Stimulated activated CD4-positive, alpha-beta T cell treated with anti-CD3 and anti-CD28 coated beads, Interleukin-1b, Interleukin-23, amount 100 ng/mL, for 48 hours (primary cell): ENCODE measurements around the gene ABCA1.

Source experiments
- DNase-seq: peaks from one replicate; pipeline ENCODE4 v3.0.0-alpha.2; 2020

The ABCA1 gene

DNA sequence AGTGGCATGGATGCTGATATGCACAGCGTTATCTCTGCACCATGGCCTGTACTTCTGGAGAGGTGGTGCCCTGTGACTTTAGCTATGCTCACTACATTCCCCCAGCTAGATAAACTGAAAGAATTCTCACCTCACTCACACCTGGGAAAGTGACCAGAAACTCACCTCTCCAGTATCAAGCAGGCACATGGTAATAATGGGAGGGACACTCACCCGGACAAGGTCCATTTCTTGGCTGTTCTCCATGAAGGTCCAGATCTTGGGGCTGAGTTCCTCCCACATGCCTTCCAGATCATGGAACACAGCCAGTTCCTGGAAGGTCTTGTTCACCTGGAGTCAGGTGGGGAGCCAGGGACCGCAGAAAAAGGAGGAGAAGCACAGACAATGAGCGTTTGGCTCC, 91.2 kb downstream of the ABCA1 start:
- no peak for DNase-seq

DNA sequence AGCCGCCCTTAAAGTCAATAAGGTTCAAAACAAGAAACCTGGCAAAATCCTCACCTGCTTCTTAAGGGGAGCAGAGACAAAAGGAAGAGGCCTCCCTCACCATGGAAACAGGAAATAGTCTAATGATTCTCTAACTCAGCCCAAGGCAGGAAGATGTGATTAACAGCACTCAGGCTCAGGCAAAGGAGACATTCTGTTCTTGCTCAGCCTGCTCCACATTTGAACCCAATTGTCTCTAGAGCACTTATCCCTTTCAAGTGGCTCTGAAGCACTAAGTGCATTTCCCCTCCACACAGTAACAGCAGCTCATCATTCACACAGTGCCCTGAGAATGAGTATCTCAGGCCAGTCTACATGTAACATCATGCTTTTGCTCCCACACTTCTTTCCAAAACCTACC, 91.7 kb downstream of the ABCA1 start:
- DNase-seq: no peak

DNA sequence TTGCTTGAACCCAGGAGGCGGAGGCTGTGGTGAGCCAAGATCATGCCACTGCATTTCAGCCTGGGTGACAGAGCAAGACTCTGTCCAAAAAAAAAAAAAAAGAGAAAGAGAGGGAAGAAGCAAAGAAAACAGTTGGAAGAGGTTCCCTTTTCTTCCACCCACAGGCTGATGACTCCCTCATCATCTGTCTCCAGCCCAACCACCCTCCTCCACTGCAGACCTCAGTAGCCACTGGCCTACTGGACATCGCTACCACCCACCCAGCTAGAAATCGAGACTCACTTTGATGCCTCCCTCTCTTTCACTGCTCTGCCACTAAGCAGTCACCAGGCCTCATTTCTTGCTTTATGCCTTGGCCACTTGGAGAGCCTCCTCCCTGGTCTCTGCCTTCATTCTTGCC, 92.8 kb downstream of the ABCA1 start:
- no peak for DNase-seq

DNA sequence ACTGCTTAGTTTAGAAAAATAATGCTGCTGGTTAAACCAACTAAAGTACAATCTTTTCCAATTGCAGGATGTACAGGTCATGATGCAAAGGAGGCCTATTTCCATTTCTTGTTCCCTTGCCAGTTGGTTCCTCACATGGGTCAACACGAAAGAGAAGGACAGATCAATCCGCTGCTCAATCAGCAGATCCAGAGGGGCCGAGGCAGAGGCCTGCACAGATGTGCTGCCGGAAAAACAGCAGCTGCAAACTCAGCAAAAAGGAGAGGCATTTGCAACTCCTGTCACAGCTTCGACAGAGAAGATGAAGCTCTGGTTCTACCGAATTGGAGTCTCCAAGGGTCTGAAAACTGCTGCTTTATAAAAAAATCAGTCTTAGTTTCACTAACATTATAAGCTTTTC, 94.3 kb downstream of the ABCA1 start:
- no peak for DNase-seq

DNA sequence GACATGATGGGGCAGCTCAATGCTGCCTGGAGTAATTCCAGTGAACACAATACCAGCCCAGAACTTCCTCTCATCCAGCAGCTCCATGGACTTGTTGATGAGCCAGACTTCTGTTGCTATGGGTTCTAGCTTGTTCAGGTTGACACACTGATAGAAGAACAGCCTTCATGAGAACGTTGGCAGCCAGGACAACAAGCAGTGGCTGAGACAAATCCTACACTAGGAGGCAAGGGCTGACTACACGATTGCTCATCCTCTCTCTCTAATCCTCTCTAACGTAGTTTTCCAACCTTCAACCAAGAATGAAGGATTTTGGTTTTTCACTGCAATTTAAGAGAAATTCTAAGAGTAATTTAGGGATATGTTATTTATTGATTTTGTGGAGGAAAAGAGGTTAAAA, 96.3 kb downstream of the ABCA1 start:
- no peak for DNase-seq

DNA sequence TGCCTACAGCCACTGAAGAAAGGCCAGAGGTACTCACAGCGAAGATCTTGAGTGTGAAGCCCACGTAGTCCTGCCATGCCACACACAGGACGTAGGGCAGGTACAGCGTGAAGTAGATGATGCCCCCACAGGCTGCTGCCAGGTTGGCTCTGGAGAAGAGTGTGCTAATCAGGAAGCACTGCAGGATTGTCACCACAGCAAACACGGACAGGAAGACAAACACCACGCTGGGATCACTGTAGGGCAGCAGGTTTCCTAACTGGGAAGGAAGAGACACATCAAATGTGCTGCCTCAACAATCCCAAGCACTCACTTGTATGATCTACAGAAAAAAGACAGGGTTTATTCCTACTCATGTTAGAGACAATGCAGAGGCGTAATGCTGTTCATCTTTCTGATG, 101.0 kb downstream of the ABCA1 start:
- DNase-seq: no peak

DNA sequence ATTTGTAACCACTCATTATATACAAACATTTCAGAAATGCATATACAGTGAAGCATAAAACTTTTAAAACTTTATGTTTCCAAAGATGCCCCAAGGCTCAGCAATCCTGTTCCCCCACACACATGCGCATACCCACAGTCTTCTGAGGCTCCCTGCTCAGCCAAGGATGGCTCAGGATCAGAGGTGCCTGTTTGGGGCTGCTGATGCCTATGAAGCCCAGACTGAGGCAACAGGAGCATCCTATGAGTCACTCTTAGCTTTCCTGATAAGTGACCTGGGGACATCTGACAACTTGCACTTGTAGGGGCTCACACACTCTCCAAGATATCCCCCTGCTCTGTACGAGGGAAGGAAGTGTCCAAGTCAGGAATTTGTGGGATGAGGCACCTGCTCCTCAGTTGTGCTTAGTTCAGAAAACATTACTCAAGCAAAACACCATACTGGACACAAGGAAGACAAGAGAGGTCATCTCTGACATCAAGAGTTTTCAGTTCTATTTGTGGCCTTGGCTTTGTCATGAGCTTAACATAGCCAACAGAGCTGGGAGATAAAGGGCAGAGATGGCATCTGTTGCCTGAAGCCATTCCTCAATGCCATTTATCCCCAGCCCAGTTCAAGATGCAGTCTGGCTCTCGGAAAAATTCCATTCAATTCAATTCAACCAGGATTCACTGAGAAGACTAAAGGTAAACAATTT, 101.7 kb downstream of the ABCA1 start:
- DNase-seq: no peak

DNA sequence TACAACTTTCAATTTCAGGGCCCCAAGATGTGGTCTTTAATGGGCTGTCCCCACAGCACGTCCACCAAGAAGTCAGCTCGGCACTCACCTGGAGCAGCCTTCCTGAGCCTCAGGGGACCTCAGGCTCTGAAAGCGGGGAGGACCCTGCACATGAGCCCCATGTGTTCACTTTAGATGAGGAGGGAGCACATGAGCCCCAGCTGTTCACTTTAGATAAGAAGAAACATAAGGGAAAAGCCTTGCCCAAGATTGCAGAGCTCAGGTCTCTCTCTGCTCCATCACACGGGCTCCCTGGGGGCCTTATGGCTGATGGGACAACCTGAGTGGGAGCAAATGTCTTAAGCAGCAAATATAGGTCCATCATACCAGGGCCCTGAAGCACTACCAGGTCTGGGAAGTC, 107.6 kb downstream of the ABCA1 start:
- DNase-seq: no peak

DNA sequence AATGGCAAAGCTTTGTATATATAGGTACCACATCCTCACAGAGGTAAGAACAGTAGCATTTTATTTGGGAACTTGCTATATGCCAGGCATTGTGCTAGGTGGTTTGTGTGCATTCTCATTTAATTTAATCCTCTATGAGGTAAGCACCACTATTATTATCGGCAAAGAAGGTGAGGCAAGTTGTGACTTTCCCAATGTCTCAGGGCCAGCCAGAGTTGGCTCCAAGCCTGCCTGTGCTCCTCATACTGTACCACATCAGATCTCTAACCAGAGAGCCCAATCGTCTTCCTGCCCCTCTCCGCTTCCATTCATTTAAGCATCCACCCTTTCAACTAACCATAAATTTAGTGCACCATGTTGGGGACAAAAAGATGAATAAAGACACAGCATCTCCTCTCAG, 108.9 kb downstream of the ABCA1 start:
- DNase-seq: no peak

DNA sequence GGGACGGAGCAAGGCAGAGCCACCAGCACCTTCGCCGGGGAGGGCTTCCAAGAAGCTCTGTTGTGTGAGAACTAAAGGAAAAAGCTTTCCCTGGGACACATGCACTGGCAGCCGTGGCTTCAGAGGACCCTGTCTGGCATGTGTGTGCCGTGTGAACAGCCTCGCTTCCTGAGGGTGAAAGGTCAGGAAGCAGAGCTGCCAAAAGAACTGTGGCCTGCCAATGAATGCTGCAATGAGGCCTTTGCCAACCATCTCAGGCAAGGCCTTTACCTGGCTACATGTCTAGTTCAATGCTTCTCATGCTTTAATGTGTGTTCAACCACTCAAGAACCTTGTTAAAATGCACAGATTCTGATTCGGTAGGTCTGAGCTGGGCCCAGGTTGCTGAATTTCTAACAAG, 110.5 kb downstream of the ABCA1 start:
- no peak for DNase-seq

DNA sequence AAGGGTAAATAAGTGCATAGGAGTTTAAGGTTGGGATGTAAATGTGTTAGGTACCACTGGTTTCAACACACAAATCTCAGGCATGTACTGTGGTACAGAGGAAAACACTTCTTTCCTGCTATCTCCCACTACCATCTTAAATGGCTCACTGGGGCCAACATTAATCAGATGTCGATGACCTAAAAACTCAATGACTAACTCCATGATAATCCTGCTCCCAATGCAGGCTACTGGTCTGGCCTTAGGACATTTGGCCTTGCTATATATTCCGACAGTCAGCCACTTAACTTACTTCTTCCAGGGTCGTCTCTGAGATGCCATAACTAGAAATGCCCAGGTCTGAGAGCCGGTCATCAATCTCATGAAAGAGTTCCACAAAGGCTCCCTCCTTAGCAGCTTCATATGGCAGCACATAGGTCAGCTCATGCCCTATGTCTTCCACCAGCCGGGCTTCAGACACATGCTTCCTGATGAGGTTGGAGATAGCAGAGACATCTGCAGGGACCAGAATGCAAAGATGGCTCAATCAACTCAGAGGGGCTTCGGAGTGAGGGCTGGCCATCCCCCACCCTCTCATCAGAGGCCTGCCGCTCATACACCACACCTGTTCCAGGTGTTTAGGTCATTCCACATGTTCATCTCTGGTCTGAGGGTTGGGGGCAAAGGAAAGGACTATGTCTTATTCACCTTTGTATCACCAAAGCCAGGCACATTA, 111.9 kb downstream of the ABCA1 start:
- DNase-seq: no peak

DNA sequence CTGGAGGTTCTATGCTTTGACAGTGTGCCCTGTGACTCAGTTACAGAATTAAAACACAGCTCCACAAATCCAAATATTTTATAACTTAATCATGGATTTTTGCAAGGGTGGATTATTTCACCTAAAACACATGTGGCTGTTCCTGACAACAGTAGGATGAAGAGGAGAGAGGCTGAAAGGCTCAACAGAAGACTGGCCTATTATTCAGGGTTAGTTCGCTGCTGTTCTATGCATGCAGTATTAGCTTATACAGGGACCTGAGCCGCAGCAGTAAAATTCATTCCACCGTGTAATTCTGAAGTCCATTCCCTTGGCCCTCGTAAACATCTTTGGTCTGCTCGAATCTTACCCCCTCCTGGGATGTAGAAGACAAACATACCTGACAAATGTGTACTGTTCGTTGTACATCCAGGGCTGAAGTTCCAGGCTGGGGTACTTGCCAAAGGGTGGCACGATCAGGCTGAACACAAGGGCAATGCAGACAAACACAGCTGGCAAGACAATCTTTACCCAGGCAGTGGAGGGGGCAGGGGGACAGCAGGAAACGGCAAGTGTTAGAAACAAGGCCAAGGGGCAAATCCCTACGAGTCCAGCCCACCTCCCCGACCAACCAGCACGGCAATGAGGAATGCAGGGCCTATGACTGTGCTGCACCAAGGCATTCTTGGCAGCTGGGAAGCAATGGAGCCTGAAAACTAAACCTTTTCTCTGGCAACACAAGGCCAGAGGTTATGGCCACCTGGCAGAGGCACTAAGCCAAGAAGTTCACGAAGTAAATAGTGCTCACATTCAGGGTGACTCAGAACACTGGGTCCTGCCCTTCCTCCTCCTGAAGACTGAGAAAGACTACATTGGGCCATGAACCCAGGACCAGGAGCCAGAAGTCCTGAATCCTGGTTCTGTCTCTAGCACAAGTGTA, 117.3 kb downstream of the ABCA1 start:
- no peak for DNase-seq

DNA sequence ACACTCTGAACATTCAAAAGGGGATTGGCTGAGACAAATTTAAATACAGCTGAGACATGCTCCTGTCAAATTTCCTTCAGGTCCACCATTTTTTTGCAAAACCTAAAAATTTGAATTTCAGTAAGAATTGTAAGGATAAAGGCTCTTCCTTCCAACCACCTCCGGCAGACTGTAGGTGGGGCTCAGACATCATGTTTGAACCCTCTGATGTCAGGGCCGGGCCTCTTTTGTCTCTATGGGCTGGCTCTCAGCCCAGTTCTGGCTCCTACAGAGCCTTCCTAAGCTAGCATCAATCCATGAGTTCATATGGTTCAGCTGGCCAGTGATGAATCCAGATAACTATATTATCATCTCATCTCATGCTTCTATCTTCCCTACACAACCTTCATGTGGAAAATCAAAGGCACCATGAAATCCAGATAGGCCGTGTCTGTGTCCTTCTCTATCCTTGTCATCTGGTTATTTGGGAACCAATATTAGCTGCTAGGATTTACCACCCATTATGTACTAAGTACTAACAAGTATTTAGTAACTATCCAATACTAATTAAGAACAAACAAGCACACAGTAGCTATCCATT, 119.8 kb downstream of the ABCA1 start:
- DNase-seq: no peak

DNA sequence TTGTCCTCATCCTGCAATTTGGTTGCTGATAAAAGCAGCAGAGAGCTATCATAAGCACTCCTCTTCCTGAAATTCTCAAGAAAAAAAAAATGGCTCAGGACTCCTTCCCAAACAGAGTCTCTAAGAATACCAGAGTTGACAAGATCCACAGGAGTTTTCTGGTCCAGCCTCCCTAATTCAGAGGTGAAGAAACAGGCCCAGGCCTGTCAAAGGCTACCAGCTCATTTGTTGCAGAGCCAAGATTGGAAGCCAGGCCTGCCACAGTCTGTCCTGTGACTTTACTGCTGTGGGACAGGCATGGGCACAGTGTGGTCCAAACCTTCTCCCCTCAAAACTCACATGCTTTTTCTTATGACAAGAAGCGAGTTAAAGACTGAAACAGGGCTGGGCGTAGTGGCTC, 122.5 kb downstream of the ABCA1 start:
- no peak for DNase-seq

DNA sequence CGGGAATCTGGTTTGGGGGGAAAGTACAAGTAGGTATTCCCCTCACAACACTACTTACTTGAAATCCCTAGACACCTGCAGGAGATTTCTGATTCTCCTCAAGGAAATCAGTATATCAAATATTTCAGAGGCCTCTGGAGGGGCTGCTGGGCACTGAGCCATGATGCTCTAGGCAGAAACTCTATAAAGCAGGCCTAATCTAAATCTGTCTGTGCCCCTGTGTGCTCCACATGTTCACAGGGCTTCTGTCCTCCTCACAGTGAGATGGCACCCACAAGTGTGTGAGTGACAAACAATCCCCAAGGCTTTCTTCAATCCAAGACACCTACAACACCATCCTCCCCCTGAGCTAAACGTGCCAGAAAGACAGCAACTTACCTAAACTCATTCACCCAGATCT, 125.0 kb downstream of the ABCA1 start:
- DNase-seq: no peak

DNA sequence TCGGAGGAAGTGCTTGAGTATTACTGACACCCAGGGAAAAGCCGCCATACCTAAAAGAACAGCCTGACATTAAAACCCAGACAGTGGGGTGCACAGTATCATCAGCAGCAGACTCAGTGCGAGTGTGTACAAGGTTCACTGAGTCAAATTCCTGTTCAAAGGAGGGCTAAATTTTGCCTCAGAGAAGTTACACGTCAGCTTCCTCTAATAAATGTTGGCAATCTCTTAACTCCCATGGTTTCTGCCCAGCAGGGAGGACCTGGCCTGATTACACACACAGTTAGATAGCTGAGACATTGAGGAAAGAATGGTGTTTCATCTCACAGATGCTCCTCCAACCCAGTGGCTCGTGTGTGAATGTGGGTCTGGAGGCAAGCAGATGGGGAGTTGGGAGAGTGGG, 125.8 kb downstream of the ABCA1 start:
- no peak for DNase-seq

DNA sequence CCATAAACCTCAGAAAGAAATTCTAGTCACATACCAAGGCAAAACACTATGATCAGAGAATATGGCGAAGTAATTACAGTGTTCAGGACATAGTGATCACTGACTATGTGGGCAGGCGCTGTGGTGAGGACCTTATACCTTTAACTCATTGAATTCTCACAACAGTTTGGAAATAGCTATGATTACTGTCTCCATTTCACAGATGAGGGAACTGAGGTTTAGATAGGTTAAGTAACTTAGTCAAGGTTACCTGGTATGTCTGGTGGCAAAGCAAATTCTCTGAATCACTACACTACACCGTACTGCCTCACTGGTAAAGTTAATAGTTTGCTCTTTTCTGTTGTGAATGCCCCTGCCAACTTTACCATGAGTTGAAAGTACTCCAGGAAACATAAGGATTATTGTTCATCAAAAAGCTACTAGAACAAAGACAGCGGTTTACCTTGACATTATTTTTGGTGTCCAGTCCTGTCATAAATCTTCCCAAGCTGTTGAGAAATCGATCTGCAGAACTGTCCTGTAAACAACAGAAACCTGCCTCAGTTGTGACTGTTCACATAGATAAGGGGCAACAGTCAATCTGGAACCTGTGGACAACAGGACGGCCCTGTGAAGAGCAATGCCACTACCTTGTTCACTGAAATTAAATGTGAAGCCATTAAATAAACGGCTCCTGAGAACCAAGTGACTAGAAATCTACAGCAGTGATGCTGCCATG, 127.7 kb downstream of the ABCA1 start:
- DNase-seq: no peak

DNA sequence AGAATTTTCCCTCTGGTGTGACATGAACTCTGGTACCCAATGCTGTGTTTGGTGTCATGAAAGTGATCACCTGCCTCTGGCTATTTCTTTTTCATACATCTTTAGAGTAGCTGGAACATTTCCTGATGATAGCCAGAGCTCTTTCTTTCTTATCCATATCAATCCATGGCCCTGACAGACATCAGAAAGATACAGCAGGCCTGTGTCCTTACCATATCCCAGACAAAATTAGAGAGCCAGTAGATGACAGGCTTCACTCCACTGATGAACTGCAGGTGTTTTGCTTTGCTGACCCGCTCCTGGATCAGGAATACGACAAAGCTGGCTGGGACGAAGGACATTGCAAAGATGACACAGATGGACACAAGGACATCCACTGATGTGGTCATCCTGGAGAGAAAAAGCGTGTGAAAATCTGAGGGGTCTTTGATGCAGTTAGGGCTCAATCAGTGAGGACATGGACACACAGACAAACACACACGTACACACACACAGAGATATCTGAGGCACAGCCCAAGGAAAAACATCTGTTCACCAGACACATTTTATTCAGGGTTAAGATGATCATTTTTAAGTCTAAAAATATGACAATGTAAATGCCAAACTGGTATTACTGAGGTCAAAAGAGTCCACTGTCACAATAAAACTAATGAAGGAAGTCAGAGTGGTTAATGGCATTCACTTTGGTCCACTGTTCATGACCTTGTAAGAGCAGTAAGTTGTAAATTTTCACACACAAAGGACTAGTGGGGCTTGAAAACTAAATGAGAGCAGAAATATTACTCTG, 129.6 kb downstream of the ABCA1 start:
- DNase-seq: no peak

DNA sequence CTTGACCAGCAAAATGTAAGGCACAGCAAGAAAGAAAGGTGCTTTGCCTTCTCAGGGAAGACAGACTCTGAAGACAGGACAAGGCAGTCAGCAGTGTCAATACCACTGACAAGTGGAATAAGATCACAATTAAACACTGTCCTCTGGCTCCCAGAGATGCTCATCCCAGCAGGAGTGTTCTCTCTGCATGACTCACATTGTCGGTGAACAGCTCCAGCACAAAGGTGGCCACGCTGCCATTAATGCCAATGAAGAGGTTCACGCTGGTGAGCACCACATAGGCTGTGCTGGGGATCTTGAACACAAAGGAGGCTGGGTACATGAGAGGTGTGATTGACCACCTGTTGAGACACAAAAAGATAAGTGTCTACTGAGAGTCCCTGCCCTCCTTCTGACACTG, 132.1 kb downstream of the ABCA1 start:
- no peak for DNase-seq

DNA sequence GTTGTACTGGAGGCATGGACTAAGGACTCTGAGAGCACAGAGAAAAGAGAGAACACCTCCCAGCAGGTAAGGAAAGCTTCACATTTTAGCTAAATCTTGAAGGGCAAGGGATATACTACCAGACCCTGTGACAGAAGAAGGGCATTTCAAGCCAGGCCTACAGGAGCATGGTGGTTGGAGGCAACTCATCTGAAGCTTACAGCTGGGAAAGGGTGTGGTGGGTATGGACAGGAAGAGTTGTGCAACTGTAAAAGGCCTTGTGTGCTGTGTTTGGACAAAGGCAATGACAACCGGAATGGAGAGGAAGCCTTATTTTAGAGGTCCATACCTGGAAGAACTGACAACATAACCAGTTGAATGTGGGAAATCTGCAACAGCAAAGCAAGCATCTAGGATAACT, 132.9 kb downstream of the ABCA1 start:
- DNase-seq: no peak

DNA sequence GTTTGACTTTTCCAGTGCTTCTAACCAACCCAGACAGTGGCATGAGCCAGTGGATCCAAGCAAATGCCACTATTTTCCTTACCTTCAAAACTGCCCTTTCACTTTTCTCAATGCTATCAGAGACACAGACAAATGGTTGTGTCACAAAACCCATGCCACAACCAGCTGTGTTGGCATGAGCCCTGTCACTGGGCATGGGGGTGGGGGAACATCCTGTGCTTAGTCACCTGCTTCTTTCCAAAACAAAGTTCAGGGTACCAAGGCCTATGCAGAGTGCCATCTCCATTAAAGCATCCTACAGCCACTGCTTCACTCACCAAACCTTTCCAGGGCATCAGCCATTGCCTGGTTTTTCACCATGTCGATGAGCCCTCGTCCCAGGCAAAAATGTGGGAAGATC, 133.9 kb downstream of the ABCA1 start:
- peak; percentile 41 for DNase-seq

DNA sequence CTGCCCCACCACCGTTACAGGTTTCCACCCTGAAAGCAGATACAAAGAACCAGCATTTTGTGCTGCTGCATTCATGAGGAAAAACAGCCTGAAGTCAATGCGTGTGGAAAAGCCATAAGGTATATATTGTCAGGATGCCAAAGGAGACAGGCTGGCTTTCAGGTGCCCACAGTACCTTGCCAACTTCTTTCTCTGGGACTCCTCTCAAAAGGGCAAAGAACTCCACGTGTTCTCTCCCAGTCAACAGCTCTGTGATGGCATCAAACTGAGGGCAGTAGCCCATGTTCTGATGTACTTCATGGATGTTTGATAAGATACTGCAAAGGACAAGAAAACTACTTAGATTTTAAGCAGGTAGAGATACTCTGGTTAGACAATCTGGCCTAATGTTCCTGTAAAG, 139.7 kb downstream of the ABCA1 start:
- no peak for DNase-seq
